Karpas-422 (cell line): ENCODE measurements around the gene RSPRY1. TPM values are rescaled to one million over a fixed set of nuclear protein-coding genes. Genes with fewer than 3 reads are reported as not detected.
"Not testable (repeated sequence)": the region's sequence is repeated elsewhere in the genome, so short reads cannot be mapped to it uniquely, and the experiment has no call there.

ENCODE experiments used
- DNase-seq: peaks from one replicate; pipeline ENCODE4 v3.0.0-alpha.2; 2015
- H2AFZ ChIP-seq: fragments of 200-600 bp; sonication (generic); 2 replicates; pipeline ENCODE4 v1.6.1; 2014; ENCODE audit warnings: antibody characterized with exemption, low read length, mixed read lengths
- H3K27ac ChIP-seq: fragments of 200-600 bp; sonication (generic); 2 replicates; pipeline ENCODE4 v1.5.1; 2014; ENCODE audit warnings: mild to moderate bottlenecking, low read length, moderate library complexity
- H3K27me3 ChIP-seq: fragments of 200-600 bp; sonication (generic); 2 replicates; pipeline ENCODE4 v1.6.1; 2014; ENCODE audit warnings: low read length, mixed read lengths
- H3K36me3 ChIP-seq: fragments of 200-600 bp; sonication (generic); 2 replicates; pipeline ENCODE4 v1.6.1; 2014; ENCODE audit warnings: low read length, mixed read lengths; ENCODE audit not compliant: insufficient read depth
- H3K4me1 ChIP-seq: fragments of 200-600 bp; sonication (generic); 2 replicates; pipeline ENCODE4 v1.6.1; 2014; ENCODE audit warnings: mild to moderate bottlenecking, low read length, mixed read lengths
- H3K4me2 ChIP-seq: fragments of 200-600 bp; sonication (generic); 2 replicates; pipeline ENCODE4 v1.6.1; 2014; ENCODE audit warnings: low read length, low read depth, mild to moderate bottlenecking; ENCODE audit not compliant: poor library complexity, severe bottlenecking
- H3K4me3 ChIP-seq: fragments of 200-600 bp; sonication (generic); 2 replicates; pipeline ENCODE4 v1.5.1; 2014; ENCODE audit warnings: mild to moderate bottlenecking, antibody characterized with exemption, low read length, mixed read lengths
- H3K79me2 ChIP-seq: fragments of 200-600 bp; sonication (generic); 2 replicates; pipeline ENCODE4 v1.6.1; 2014; ENCODE audit warnings: mild to moderate bottlenecking, low read length, mixed read lengths
- H3K9ac ChIP-seq: fragments of 200-600 bp; sonication (generic); 2 replicates; pipeline ENCODE4 v1.6.0; 2014; ENCODE audit warnings: low read length
- H3K9me2 ChIP-seq: fragments of 200-600 bp; sonication (generic), shearing (Covaris generic); replicated peaks from 2 replicates; pipeline ENCODE4 v1.6.0; 2014; ENCODE audit warnings: mild to moderate bottlenecking, low read length, moderate library complexity; ENCODE audit not compliant: insufficient read depth
- H3K9me3 ChIP-seq: fragments of 300-700, 200-600 bp; sonication (generic); 2 replicates; pipeline ENCODE4 v1.6.1; 2014; ENCODE audit warnings: low read length, mixed read lengths
- H4K20me1 ChIP-seq: fragments of 200-600 bp; sonication (generic); 2 replicates; pipeline ENCODE4 v1.6.1; 2014; ENCODE audit warnings: mild to moderate bottlenecking, antibody characterized with exemption, low read length, low read depth; ENCODE audit not compliant: insufficient read depth
- total RNA-seq: library from RNA; depleted of rRNA; stranded (reverse); fragments of >200 nt; shearing (Covaris generic); gene quantifications from 2 replicates; pipeline ENCODE4 v1.2.3, GENCODE V29; 2014; ENCODE audit warnings: low replicate concordance

Gene RSPRY1
- total RNA-seq, 1 experiment from 2014 or later, result 26.4 TPM

GRCh38 chr16:57192720-57193486, 6.8 kb downstream of the RSPRY1 start:
- Histone ChIP-seq H3K9me3 (no peaks in the 10 kb centered on the region), H3K27ac (no peak overlapping the region), H3K9me2 (no peaks in the 10 kb centered on the region), H3K79me2 (peaks cover 98% of the 10 kb centered on the region), H2AFZ (no peak overlapping the region), H3K4me1 (peaks cover 34% of the 10 kb centered on the region), H3K27me3 (no peaks in the 10 kb centered on the region), H3K9ac (no peak overlapping the region), H3K36me3 (peaks cover 3% of the 10 kb centered on the region), H3K4me2 (no peak overlapping the region), H4K20me1 (no peaks in the 10 kb centered on the region), H3K4me3 (no peak overlapping the region)
- DNase-seq, result no peak

DNA sequence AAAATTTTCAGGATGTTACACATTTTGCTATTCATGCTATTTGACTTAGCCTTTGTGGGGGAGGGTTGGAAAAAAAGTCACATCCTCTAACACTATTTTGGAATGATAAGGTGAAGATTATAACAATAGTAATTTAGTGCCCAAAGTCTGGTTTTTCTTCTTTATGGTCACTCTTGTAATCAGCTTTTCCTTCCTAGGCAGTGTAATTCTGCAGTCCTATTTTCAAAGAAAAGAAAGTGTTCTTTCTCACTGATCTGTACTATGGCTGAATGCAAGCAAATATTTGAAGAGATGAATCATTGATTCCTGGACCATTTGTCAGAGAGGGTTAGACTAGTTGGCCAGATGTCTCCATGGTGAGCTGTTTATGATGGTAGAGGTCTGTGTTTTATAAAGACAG, 8.4 kb downstream of the RSPRY1 start:
- no peak overlapping the region for H3K4me2 ChIP-seq
- H3K27ac ChIP-seq, result no peak overlapping the region
- peaks cover 27% of the 10 kb centered on the region for H3K4me1 ChIP-seq
- no peaks in the 10 kb centered on the region for H3K9me3 ChIP-seq
- no peaks in the 10 kb centered on the region for H4K20me1 ChIP-seq
- DNase-seq, result no peak
- H3K9me2 ChIP-seq, result no peaks in the 10 kb centered on the region
- H3K9ac ChIP-seq, result no peak overlapping the region
- H3K79me2 ChIP-seq, result peaks cover 96% of the 10 kb centered on the region
- H3K4me3 ChIP-seq, result no peak overlapping the region
- H2AFZ ChIP-seq, result no peak overlapping the region
- H3K36me3 ChIP-seq, result peaks cover 9% of the 10 kb centered on the region
- no peaks in the 10 kb centered on the region for H3K27me3 ChIP-seq

DNA sequence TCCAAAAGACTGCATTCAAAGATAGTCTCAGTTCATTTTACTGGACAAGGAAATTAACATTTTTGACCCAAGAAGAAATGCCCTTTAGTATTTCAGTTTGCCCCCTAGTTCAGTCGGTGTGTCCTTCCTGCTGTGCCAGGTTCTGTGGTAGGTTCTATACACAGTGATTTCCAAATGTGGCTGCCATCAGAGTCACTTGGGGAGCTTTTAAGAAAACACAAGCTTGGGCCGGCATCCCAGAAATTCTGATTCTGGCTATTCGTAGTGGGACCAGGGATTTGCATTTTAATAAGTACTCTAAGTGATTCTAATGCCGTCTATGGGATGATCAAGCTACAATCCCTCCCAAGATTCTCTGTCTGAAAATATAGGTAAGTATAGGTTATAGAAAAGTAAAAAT, 10.2 kb downstream of the RSPRY1 start:
- Histone ChIP-seq H3K9me3 (no peaks in the 10 kb centered on the region), H3K79me2 (peaks cover 78% of the 10 kb centered on the region), H3K4me3 (no peak overlapping the region), H3K4me1 (peaks cover 17% of the 10 kb centered on the region), H3K9me2 (no peaks in the 10 kb centered on the region), H3K36me3 (peaks cover 6% of the 10 kb centered on the region), H2AFZ (no peak overlapping the region), H4K20me1 (no peaks in the 10 kb centered on the region), H3K9ac (no peak overlapping the region), H3K4me2 (no peak overlapping the region), H3K27me3 (no peaks in the 10 kb centered on the region), H3K27ac (no peak overlapping the region)
- no peak for DNase-seq

DNA sequence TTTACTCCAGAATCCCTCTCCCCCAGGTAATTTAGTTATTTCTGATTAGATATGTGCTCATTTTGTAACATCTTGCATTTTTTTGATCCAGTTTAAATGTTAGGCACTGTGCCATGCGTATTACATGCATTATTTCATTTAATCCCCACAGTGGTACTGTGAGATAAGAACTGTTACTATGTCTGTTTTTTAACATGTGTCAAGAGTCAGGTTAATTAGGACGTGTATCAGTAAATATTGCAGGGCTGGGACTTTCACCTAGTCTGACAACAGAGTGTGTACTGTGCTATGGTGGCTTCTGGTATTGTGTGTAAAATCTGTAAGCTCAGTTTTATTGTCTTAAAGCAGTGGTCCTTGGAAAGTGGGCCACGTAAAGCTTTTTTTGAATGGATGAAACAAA, 10.6 kb downstream of the RSPRY1 start:
- Histone ChIP-seq H3K36me3 (peaks cover 6% of the 10 kb centered on the region), H3K4me1 (peaks cover 13% of the 10 kb centered on the region), H3K4me3 (no peak overlapping the region), H3K27ac (no peak overlapping the region), H3K9ac (no peak overlapping the region), H2AFZ (no peak overlapping the region), H3K9me3 (no peaks in the 10 kb centered on the region), H3K27me3 (no peaks in the 10 kb centered on the region), H3K79me2 (peaks cover 73% of the 10 kb centered on the region), H3K9me2 (no peaks in the 10 kb centered on the region), H3K4me2 (no peak overlapping the region), H4K20me1 (no peaks in the 10 kb centered on the region)
- DNase-seq, result no peak

DNA sequence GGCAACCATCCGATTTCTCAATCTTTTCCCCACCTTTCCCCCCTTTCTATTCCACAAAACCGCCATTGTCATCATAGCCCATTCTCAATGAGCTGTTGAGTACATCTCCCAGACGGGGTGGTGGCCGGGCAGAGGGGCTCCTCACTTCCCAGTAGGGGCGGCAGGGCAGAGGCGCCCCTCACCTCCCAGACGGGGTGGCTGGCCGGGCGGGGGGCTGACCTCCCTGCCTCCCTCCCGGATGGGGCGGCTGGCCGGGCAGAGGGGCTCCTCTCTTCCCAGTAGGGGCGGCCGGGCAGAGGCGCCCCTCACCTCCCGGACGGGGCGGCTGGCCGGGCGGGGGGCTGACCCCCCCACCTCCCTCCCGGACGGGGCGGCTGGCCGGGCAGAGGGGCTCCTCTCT, 14.2 kb downstream of the RSPRY1 start:
- peaks cover 10% of the 10 kb centered on the region for H3K36me3 ChIP-seq
- not testable (repeated sequence) for H3K4me2 ChIP-seq, H4K20me1 ChIP-seq, H2AFZ ChIP-seq, H3K27ac ChIP-seq, H3K27me3 ChIP-seq, H3K9me3 ChIP-seq, DNase-seq, H3K4me1 ChIP-seq, H3K4me3 ChIP-seq, H3K9ac ChIP-seq, H3K9me2 ChIP-seq
- H3K79me2 ChIP-seq, result peaks cover 56% of the 10 kb centered on the region

GRCh38 chr16:57200926-57201325, 14.8 kb downstream of the RSPRY1 start:
- H3K27ac ChIP-seq, H3K27me3 ChIP-seq, H2AFZ ChIP-seq, H3K9me2 ChIP-seq, H3K4me1 ChIP-seq, H3K4me3 ChIP-seq, H4K20me1 ChIP-seq, H3K9me3 ChIP-seq, H3K9ac ChIP-seq, DNase-seq, H3K4me2 ChIP-seq: not testable (repeated sequence)
- Histone ChIP-seq H3K79me2 (peaks cover 58% of the 10 kb centered on the region), H3K36me3 (peaks cover 16% of the 10 kb centered on the region)

- no peak overlapping the region for H3K9ac ChIP-seq
- no peaks in the 10 kb centered on the region for H3K9me2 ChIP-seq
- peaks cover 46% of the 10 kb centered on the region for H3K79me2 ChIP-seq
- H3K4me1 ChIP-seq, result no peaks in the 10 kb centered on the region
- H3K4me3 ChIP-seq, result no peak overlapping the region
- no peak overlapping the region for H2AFZ ChIP-seq
- peaks cover 25% of the 10 kb centered on the region for H3K36me3 ChIP-seq
- H4K20me1 ChIP-seq, result no peaks in the 10 kb centered on the region
- H3K4me2 ChIP-seq, result no peak overlapping the region
- no peak for DNase-seq
- no peaks in the 10 kb centered on the region for H3K27me3 ChIP-seq
- no peak overlapping the region for H3K27ac ChIP-seq
- H3K9me3 ChIP-seq, result no peaks in the 10 kb centered on the region
These were observed 16.2 kb downstream of the RSPRY1 start for GRCh38 chr16:57202095-57202886.

GRCh38 chr16:57203451-57203850, 17.3 kb downstream of the RSPRY1 start:
- Histone ChIP-seq H3K4me2 (no peak overlapping the region), H4K20me1 (no peaks in the 10 kb centered on the region), H3K9me3 (no peaks in the 10 kb centered on the region), H3K79me2 (peaks cover 42% of the 10 kb centered on the region), H3K27me3 (no peaks in the 10 kb centered on the region), H3K9me2 (no peaks in the 10 kb centered on the region), H3K27ac (no peak overlapping the region), H3K36me3 (peaks cover 30% of the 10 kb centered on the region), H3K4me1 (no peaks in the 10 kb centered on the region), H3K4me3 (no peak overlapping the region), H3K9ac (no peak overlapping the region), H2AFZ (no peak overlapping the region)
- no peak for DNase-seq
